ENCODE measurements around the gene CLEC17A. TPM values are rescaled to one million over a fixed set of nuclear protein-coding genes. Genes with fewer than 3 reads are reported as not detected.

CLEC17A gene
- total RNA-seq, 1 donor from 2014 or later: not detected

DNA sequence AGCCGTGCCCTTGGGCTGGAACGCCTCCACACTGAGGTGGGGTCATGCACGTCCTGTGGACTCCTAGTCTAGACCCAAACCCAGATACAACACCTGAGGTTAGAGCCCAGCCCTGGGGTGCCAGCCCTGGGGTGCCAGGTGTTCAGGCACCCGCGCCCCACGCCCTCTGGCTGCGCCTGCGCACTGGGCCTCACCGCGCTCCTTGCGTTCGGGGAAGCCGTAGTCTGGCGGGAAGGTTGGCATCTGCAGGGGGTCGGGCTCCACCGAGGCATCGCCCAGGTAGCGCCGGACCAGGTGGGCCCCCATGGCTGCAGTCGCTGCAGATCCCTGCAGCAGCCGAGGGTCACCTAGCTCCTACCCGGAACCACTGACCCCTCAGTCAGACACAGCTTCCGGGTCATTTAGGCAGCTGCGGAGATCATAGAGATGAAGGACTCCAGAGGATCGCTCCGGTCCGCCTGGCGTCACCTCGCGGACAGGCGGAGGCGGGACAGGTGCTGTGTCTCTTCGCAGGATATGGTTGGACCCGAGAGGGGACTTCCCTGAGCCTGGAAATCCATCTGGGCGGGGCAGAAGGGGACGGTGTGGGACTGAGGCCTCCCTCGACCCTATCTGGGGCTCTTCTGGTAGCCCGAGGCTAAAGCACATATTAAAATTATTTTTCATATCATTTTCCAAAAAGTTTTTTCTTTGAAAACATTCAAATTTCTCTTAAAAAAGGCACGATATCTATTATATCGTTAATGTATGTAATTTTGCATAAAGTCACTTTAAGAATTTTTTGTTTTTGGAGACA lies 11.0 kb upstream of the CLEC17A start, which contains the start of gene NDUFB7:
Gene NDUFB7 (minus strand): TSS at position 372 of the 796 bp plus-strand sequence. CDS start 66 bp downstream, at position 306.
- Histone ChIP-seq H3K4me3 (peak within 1 kb of the TSS; percentile 95), H3K27ac (peak within 1 kb of the TSS; percentile 86), H3K9me3 (no peaks in the 10 kb centered on the region), H3K4me1 (peaks cover 29% of the 10 kb centered on the region), H3K27me3 (ENCODE audit: low read depth) (no peaks in the 10 kb centered on the region), H3K36me3 (peaks cover 6% of the 10 kb centered on the region)
- intact Hi-C loops (cut with DNase I): no loop called here
- TF ChIP-seq, protein P1, sequence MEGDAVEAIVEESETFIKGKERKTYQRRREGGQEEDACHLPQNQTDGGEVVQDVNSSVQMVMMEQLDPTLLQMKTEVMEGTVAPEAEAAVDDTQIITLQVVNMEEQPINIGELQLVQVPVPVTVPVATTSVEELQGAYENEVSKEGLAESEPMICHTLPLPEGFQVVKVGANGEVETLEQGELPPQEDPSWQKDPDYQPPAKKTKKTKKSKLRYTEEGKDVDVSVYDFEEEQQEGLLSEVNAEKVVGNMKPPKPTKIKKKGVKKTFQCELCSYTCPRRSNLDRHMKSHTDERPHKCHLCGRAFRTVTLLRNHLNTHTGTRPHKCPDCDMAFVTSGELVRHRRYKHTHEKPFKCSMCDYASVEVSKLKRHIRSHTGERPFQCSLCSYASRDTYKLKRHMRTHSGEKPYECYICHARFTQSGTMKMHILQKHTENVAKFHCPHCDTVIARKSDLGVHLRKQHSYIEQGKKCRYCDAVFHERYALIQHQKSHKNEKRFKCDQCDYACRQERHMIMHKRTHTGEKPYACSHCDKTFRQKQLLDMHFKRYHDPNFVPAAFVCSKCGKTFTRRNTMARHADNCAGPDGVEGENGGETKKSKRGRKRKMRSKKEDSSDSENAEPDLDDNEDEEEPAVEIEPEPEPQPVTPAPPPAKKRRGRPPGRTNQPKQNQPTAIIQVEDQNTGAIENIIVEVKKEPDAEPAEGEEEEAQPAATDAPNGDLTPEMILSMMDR (IDR thresholded peaks at IDR 0.05): peak; percentile 72
- peak; percentile 94 for DNase-seq
- peak; percentile 96 to 99 for ATAC-seq

DNA sequence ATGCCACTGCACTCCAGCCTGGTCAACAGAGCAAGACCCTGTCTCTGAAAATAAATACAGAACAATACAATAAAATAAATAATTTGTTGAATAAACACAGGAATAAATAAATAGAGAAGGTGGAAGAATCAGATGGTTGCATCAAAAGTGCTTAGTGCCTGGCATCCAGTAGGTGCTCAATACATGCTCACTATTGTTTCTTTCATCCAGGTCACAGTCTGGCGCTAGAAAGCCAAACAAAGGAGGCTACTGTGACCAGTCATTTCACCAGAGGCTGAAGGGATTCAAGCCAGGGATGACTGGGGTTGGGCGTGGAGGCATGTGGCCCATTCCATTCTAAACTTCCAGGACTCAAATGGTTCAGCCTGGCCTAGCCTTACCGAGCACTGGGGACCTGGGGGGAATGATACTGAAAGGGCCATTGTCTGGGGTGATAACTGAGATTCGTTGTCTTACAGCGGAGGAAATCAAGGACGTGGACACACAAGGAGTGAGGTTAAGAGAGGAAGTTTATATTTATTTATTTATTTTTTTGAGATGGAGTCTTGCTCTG lies 7.4 kb upstream of the CLEC17A start:
- H3K27ac ChIP-seq: no peak overlapping the region
- H3K9me3 ChIP-seq: no peaks in the 10 kb centered on the region
- ATAC-seq (no peak), DNase-seq (no peak)
- TF ChIP-seq, protein P1 (IDR thresholded peaks at IDR 0.05): no peak
- no peaks in the 10 kb centered on the region for H3K27me3 ChIP-seq (ENCODE audit: low read depth)
- no peak overlapping the region for H3K4me3 ChIP-seq
- no peaks in the 10 kb centered on the region for H3K36me3 ChIP-seq
- intact Hi-C loops (cut with DNase I): no loop called here
- H3K4me1 ChIP-seq: peaks cover 17% of the 10 kb centered on the region

DNA sequence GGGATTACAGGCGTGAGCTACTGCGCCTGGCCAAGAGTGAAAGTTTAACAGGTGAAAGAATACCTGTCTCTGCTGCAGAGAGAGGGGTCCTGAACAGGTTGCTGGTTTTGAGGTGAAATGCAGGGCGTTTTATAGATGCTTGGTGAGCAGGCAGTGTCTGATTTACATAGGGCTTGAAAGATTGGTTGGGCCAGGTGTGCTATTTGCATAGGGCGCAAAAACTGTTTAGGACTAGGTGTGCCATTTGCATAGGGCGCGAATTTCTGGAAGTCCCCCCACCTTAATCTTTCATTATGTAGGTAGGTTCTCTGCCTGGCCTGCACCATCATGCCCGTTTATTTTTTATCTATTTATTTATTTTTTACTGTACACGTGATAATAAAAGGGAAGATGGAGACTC lies 6.5 kb upstream of the CLEC17A start:
- no peaks in the 10 kb centered on the region for H3K27me3 ChIP-seq (ENCODE audit: low read depth)
- DNase-seq: no peak
- intact Hi-C loops (cut with DNase I): no loop called here
- H3K4me1 ChIP-seq: peaks cover 9% of the 10 kb centered on the region
- H3K36me3 ChIP-seq: no peaks in the 10 kb centered on the region
- H3K4me3 ChIP-seq: no peak overlapping the region
- ATAC-seq: no peak
- H3K9me3 ChIP-seq: no peaks in the 10 kb centered on the region
- TF ChIP-seq, protein P1 (IDR thresholded peaks at IDR 0.05): no peak
- no peak overlapping the region for H3K27ac ChIP-seq

DNA sequence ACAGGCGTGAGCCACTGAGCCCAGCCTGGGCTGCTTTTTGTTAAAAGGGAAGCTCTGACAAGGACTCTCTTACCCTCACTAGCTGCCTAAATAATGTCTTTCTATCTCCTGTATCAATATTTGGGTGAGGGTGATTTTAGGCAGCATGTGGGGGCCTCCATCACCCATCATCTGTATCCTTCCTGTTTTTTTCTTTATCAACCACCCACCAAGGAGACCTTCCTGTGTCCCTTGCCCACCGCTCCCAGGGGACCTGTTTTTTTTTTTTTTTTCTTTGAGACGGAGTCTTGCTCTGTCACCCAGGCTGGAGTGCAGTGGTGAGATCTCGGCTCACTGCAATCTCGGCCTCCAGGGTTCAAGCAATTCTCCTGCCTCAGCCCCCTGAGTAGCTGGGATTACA lies 5.6 kb upstream of the CLEC17A start:
- Histone ChIP-seq H3K36me3 (no peaks in the 10 kb centered on the region), H3K27ac (no peak overlapping the region), H3K4me3 (no peak overlapping the region), H3K4me1 (peaks cover 6% of the 10 kb centered on the region), H3K9me3 (no peaks in the 10 kb centered on the region), H3K27me3 (ENCODE audit: low read depth) (no peaks in the 10 kb centered on the region)
- no peak for ATAC-seq
- TF ChIP-seq, protein P1 (IDR thresholded peaks at IDR 0.05): no peak
- intact Hi-C loops (cut with DNase I): no loop called here
- no peak for DNase-seq

DNA sequence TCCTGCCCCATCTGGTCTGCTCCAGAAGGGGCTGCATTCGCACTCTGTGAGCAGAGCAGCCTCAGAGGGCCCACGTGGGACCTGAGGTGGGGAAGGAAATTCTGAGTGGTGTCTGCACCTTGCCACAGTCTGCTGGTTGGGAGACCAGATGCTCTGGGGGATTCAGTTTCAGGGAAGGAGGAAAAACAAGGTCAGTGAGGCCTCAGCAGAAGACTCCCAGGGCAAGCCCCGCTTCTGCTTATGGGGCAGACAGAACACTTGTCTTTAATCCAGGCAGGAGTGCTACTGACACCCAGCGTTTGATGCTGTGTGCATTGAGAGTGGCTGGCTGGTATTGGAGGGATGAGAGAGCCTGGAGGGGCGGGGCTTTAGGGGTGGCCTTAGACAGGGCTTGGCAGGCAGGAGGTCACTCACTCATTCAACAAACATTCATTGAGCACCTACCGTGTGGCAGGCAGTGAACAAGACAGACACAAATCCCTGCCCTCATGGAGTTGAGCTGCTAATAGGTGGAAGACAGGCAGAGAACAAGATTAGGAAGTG lies 4.9 kb upstream of the CLEC17A start:
- no peaks in the 10 kb centered on the region for H3K27me3 ChIP-seq (ENCODE audit: low read depth)
- no peak overlapping the region for H3K27ac ChIP-seq
- DNase-seq: no peak
- H3K4me1 ChIP-seq: peaks cover 5% of the 10 kb centered on the region
- no peak overlapping the region for H3K4me3 ChIP-seq
- intact Hi-C loops (cut with DNase I): no loop called here
- ATAC-seq: no peak
- TF ChIP-seq, protein P1 (IDR thresholded peaks at IDR 0.05): no peak
- H3K36me3 ChIP-seq: no peaks in the 10 kb centered on the region
- no peaks in the 10 kb centered on the region for H3K9me3 ChIP-seq

All from lower lobe of right lung (tissue), 2 donors.